ENCODE data around the gene CFAP77. TPM values are rescaled to one million over a fixed set of nuclear protein-coding genes. Genes with fewer than 3 reads are reported as not detected.

CFAP77 gene
- polyA plus RNA-seq, 1 donor from 2014 or later: not detected

DNA sequence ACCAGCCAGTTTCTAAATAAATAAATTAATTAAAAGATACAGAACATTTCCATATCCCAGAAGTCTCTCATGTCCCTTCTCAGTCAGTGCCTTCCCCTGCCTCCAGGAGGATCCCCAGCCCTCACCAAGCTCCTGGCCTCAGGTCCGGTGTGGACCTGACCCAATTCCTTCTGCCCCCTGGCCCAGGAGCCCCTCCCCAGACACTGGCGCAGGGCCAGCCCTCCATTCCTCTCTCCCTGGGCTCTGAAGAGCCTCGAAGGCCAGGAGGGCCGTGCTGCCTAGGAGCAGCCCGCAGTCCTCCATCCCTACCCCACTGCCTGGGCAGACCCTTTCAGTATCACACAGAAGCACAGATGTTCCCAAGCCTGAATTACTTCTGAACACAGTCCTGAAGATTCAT lies 110.6 kb downstream of the CFAP77 start:
- no peak overlapping the region for H3K4me3 ChIP-seq (ENCODE audit: low read length)

DNA sequence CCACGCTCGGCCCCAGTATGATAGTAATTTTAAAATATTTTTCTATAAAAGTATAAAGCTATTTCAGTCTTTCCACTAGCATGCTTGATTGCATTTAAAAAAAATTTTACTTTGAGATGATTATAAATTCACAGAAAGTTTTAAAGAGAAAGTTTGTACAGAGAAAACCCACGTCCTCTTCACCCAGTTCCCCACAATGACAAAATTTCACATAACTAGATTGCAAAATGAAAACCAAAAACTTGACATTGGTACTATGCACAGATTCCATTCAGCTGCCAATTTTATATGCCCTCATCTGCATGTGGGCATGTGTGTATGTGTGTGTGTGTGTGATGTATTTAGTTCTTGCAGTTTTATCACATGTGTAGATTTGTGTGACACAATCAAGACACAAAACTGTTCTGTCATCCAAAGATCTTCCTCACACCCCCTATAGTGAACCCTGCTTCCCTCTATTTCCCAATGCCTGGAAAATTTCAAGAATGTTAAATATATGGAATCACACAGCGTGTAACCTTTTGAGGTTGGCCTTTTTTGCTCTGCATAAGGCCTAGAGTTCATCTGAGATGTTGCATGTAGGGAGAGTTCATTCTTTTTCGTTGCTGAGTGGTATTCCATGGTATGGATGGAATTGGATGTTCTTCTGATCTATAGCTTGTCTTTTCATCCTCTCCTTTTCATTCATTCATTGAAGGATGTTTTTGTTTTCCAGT lies 115.5 kb downstream of the CFAP77 start:
- Histone ChIP-seq H3K27ac (ENCODE audit: low read length) (no peak overlapping the region), H4K20me1 (ENCODE audit: insufficient read depth) (no peaks in the 10 kb centered on the region), H3K4me3 (ENCODE audit: low read length) (no peak overlapping the region), H3K79me2 (replicated peaks; ENCODE audit: insufficient read depth, low read length) (no peaks in the 10 kb centered on the region), H3K9me3 (ENCODE audit: low read length) (no peaks in the 10 kb centered on the region), H3K9me2 (ENCODE audit: insufficient read depth, low read length) (no peaks in the 10 kb centered on the region), H2AFZ (ENCODE audit: low read depth, low read length) (no peak overlapping the region), H3K36me3 (ENCODE audit: insufficient read depth, low read length) (no peaks in the 10 kb centered on the region), H3F3A (ENCODE audit: insufficient read depth, low read length, poor library complexity, severe bottlenecking) (no peaks in the 10 kb centered on the region), H3K27me3 (ENCODE audit: insufficient read depth, low read depth, low read length) (no peaks in the 10 kb centered on the region), H3K9ac (ENCODE audit: low read length) (no peak overlapping the region), H3K4me2 (ENCODE audit: low read length) (no peak overlapping the region)
- TF ChIP-seq RAD21 (conservative IDR thresholded peaks at IDR 0.05): no peak
- TF ChIP-seq MXI1 (conservative IDR thresholded peaks at IDR 0.05; ENCODE audit: poor library complexity, severe bottlenecking): no peak
- TF ChIP-seq, protein P1, sequence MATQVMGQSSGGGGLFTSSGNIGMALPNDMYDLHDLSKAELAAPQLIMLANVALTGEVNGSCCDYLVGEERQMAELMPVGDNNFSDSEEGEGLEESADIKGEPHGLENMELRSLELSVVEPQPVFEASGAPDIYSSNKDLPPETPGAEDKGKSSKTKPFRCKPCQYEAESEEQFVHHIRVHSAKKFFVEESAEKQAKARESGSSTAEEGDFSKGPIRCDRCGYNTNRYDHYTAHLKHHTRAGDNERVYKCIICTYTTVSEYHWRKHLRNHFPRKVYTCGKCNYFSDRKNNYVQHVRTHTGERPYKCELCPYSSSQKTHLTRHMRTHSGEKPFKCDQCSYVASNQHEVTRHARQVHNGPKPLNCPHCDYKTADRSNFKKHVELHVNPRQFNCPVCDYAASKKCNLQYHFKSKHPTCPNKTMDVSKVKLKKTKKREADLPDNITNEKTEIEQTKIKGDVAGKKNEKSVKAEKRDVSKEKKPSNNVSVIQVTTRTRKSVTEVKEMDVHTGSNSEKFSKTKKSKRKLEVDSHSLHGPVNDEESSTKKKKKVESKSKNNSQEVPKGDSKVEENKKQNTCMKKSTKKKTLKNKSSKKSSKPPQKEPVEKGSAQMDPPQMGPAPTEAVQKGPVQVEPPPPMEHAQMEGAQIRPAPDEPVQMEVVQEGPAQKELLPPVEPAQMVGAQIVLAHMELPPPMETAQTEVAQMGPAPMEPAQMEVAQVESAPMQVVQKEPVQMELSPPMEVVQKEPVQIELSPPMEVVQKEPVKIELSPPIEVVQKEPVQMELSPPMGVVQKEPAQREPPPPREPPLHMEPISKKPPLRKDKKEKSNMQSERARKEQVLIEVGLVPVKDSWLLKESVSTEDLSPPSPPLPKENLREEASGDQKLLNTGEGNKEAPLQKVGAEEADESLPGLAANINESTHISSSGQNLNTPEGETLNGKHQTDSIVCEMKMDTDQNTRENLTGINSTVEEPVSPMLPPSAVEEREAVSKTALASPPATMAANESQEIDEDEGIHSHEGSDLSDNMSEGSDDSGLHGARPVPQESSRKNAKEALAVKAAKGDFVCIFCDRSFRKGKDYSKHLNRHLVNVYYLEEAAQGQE (IDR thresholded peaks at IDR 0.05; ENCODE audit: borderline replicate concordance): no peak
- no peak for TF ChIP-seq EP300 (conservative IDR thresholded peaks at IDR 0.05; ENCODE audit: poor library complexity, severe bottlenecking)
- no peak for TF ChIP-seq EZH2 (IDR thresholded peaks at IDR 0.05; ENCODE audit: borderline replicate concordance, insufficient read depth, low read length, poor library complexity, severe bottlenecking)
- TF ChIP-seq POLR2AphosphoS5 (IDR thresholded peaks at IDR 0.05): no peak
- TF ChIP-seq, protein P2, sequence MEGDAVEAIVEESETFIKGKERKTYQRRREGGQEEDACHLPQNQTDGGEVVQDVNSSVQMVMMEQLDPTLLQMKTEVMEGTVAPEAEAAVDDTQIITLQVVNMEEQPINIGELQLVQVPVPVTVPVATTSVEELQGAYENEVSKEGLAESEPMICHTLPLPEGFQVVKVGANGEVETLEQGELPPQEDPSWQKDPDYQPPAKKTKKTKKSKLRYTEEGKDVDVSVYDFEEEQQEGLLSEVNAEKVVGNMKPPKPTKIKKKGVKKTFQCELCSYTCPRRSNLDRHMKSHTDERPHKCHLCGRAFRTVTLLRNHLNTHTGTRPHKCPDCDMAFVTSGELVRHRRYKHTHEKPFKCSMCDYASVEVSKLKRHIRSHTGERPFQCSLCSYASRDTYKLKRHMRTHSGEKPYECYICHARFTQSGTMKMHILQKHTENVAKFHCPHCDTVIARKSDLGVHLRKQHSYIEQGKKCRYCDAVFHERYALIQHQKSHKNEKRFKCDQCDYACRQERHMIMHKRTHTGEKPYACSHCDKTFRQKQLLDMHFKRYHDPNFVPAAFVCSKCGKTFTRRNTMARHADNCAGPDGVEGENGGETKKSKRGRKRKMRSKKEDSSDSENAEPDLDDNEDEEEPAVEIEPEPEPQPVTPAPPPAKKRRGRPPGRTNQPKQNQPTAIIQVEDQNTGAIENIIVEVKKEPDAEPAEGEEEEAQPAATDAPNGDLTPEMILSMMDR (IDR thresholded peaks at IDR 0.05; ENCODE audit: poor library complexity, severe bottlenecking): no peak
- no peak for TF ChIP-seq TAF1 (IDR thresholded peaks at IDR 0.05; ENCODE audit: low read depth)
- no peak for TF ChIP-seq SMC3 (conservative IDR thresholded peaks at IDR 0.05; ENCODE audit: poor library complexity)

More for the DNA sequence above, 110.6 kb downstream of the CFAP77 start:
- H3K79me2 ChIP-seq (replicated peaks; ENCODE audit: insufficient read depth, low read length): no peaks in the 10 kb centered on the region
- H3K36me3 ChIP-seq (ENCODE audit: insufficient read depth, low read length): no peaks in the 10 kb centered on the region
- H2AFZ ChIP-seq (ENCODE audit: low read depth, low read length): no peak overlapping the region
- no peak overlapping the region for H3K4me2 ChIP-seq (ENCODE audit: low read length)
- H3K27me3 ChIP-seq (ENCODE audit: insufficient read depth, low read depth, low read length): no peaks in the 10 kb centered on the region
- H4K20me1 ChIP-seq (ENCODE audit: insufficient read depth): no peaks in the 10 kb centered on the region
- no peak overlapping the region for H3K27ac ChIP-seq (ENCODE audit: low read length)
- H3K9me3 ChIP-seq (ENCODE audit: low read length): no peaks in the 10 kb centered on the region
- TF ChIP-seq EP300 (conservative IDR thresholded peaks at IDR 0.05; ENCODE audit: poor library complexity, severe bottlenecking) (no peak), SMC3 (conservative IDR thresholded peaks at IDR 0.05; ENCODE audit: poor library complexity) (no peak), MXI1 (conservative IDR thresholded peaks at IDR 0.05; ENCODE audit: poor library complexity, severe bottlenecking) (no peak), RAD21 (conservative IDR thresholded peaks at IDR 0.05) (no peak), POLR2AphosphoS5 (IDR thresholded peaks at IDR 0.05) (no peak), TAF1 (IDR thresholded peaks at IDR 0.05; ENCODE audit: low read depth) (no peak), EZH2 (IDR thresholded peaks at IDR 0.05; ENCODE audit: borderline replicate concordance, insufficient read depth, low read length, poor library complexity, severe bottlenecking) (no peak)
- TF ChIP-seq, protein P2 (IDR thresholded peaks at IDR 0.05; ENCODE audit: poor library complexity, severe bottlenecking): no peak
- TF ChIP-seq, protein P1 (IDR thresholded peaks at IDR 0.05; ENCODE audit: borderline replicate concordance): no peak
- H3K9me2 ChIP-seq (ENCODE audit: insufficient read depth, low read length): no peaks in the 10 kb centered on the region
- no peak overlapping the region for H3K9ac ChIP-seq (ENCODE audit: low read length)
- H3F3A ChIP-seq (ENCODE audit: insufficient read depth, low read length, poor library complexity, severe bottlenecking): no peaks in the 10 kb centered on the region
